ENCODE data around the gene CAMK2A.
A peak's percentile ranks its signal among the peaks of the same experiment; 100 is the strongest.

The CAMK2A gene

GRCh38 chr5:150299571-150300327 lies 10.2 kb upstream of the CAMK2A start:
- DNase-seq (ENCODE audit: low spot score): peak; percentile 55

DNA sequence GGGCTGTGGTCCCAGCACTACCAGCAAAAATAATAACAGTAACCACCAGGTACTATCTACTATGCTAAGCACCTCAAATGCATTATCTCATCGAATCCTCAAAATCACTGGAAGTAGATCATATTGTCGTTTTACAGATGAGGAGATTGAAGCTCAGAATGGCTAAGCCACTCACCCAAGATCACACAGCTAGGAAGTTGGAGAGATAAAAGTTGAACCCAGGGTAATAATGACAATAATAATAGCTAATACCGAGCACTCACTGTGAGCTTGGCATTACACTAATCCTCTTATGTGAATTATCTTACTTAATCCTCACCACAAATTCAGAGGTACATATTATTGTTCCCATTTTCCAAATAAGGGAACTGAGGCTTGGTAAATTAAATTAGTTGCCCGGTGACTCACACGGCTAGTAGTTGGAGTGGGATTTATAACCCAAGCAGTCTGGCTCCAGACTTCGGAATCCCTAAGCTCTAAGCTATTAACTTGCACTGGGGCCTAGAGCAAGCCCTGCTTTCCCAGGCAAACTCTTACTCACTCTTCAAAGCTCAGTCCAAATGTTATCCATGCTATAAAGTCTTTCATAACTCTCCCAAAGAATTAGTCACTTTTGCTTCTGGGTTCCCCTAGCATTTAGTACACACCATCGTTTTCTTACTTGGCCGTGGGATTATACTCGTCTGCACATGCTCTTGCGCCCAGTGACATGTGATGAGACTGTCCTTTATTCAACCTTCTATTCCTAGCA lies 9.3 kb upstream of the CAMK2A start:
- DNase-seq (ENCODE audit: low spot score): peak; percentile 64

DNA sequence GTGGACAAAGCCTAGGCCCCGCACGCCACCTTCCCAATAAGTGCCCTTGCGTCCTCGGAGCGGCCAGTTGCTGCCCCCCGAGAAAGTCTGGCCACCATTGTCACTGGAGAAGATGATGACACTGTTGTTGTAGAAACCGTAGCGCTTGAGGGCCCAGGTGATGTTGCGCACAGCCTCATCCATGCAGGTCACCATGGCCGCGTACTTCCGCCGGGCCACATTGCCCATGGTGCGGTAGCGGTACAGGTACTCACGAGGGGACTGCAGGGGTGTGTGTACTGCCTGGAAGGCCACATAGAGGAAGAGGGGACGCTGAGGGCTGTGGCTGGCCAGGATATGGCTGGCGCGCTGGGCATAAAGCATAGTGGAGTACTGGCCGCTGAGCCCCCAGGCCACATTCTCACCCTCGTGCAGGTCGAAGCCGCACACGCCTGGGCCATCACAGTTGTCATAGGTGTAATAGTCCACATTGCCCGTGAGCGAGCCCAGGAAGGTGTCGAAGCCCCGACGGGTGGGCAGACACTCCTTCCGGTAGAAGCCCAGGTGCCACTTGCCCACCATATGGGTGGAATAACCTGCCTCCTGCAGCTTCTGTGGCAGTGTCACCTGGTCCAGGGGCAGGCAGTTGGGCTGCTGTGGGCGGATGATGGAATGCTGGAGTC lies 8.5 kb upstream of the CAMK2A start:
- no peak for DNase-seq (ENCODE audit: low spot score)

GRCh38 chr5:150297236-150297890 lies 7.8 kb upstream of the CAMK2A start:
- no peak for DNase-seq (ENCODE audit: low spot score)

DNA sequence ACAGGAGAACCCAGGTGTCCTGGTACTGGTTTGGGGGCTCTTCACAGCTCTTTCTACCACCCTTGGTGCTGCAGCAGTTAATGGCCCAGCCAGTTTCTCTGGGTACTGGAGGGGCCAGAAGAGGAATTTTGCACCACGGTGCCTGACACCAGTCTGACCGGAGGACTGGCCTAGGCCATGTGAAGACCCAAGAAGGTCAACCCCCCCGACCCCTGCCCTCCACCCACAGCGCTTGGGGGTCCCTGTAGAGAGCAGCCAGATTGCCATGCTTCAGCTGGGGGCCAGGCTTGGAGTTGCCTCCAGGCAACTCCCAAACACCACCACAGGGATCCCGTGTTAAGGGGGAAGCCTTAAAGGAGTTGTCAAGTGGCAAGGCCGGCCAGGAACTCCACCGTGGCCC lies 6.9 kb upstream of the CAMK2A start:
- DNase-seq (ENCODE audit: low spot score): no peak

DNA sequence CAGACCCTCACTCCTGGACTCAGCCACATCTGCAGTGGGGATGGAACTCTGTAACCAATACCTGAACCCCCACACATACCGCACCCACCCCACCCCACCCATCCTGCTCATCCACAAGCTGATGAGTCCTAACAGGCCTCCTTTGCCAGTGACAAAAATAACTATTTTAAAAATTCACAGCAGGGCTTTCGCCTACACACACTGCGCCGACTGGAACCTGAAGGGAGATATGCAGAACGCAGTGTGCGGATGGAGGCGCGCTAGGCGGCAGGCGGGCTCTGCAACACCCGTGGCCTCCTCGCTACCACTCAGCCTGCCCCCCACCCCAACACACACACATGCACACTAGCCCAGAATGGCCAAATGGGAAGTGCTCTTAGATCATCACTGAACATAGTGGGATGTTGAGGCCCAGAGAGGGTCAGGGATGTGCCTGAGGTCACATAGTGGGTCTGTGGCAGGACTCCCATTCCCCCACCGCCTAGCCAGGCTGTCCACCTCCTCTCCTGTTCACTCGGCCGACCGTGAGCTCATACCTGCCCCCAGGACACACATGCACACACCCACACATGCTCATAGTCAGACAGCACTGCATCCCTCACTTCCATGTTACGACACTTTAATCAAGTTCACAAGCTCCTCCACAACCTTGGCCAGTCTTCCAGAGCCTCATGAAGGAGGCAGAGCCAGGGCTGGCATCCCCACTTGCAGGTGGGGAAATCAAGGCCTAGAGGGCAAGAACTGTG lies 6.3 kb upstream of the CAMK2A start:
- no peak for DNase-seq (ENCODE audit: low spot score)

DNA sequence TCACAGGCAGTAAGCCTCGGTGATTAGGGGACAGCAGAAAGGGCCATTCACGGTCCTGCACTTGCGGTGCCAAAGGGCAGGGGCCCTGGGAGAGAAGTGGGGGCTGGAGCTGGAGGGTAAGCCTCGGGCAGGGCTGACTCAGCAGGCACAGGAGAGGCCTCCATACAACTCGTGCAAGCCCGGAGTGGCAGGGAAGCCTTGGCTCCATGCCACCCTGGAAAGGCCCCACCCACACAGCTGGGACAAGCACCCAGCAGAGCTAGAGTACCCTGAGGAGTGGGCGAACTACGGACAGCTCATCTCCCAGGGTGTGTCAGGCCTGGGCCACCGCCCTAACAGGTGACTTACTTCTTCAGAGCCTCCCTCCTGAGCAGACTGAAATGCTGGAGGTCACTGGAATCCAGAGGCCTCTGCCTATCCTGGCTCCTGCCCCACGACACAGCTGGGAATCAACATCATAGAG lies 5.6 kb upstream of the CAMK2A start:
- DNase-seq (ENCODE audit: low spot score): no peak

- DNase-seq (ENCODE audit: low spot score): no peak
Measured at GRCh38 chr5:150294551-150295071, 5.0 kb upstream of the CAMK2A start.

DNA sequence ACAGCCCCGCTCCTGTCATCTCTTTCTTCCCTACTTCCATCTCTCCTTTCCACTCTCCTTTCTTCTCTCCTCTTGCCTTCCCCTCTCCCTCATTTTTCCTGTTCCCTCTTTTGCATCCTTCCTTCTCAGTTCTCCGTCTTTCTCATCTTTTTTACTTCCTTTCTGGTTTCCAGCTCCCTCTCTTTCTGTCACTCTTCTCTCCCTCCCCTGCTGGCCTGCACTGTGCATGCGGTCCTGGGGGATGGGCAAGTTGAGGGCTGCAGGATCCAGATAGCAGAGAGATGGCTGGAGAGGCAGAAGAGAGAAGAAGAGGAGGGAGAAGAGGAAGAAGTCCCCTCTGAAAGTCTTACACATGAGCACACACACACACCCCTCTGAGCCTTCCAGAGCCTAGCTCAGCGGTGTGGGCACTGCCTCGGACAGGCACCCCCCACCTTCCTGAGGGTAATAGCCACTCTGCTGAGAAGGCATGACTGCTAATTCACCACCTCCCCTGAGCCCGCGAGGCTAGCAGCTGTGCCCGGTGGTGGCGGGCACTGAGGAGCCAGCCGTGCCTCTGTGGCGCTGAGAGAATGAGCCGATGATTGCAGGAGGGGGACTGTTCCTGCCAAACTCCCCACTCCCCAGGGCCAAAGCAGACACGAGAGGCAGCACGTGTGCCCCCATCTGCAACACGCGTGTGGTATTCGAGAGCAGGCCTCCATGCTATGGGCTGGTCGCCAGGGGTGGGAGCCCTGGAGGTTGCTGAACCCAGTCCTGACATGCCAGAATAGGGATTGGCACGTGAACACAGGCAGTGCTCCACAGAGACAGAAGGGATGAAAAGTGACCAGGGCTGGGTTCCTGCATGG lies 3.7 kb upstream of the CAMK2A start:
- DNase-seq (ENCODE audit: low spot score): no peak

DNA sequence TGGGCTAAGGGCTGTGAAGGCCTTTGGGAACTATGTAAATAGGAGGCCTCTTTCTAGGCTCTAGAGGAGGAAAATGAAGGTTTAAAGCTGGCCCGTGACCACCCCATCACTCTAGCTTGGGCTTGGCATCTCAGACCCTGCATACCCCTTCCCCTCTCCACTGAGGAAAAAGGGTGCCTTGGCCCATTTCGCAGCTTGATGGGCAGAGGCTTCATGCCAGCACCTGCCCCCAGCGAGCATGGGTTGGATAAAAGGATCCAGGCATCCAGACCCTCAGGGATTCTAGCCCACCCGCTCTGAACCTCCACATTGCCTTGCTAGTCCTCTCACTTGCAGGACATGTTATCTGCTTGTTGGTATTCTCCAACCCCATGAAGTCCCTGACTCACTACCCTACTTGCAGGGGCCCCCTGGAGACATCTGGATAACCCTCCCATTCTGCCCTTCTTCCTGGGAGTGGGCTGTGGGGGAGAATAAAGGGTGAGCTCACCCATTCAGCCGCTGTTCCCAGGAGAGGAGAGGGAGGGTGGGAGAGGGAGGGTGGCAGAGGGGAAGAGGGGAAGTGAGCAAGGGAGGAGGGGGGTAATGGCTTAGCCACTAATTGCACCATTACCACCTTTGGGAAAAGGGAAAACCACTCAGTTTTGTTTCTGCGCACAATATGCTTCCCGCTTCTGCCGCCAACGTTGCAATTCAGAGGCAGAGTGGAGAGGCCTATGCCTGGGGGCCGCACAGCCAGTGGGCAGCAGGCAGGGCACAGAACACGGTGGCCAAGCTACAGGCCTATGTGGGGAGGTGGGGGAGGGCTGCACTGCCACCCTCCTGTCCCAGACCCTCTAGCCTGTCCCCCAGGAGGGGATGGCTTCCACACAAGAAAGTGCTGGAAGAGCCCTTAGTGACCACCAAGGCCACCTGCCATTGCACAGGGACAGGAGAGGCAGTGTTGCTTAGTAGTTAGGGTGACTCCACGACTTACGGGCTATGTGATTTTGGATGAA lies 2.1 kb upstream of the CAMK2A start:
- DNase-seq (ENCODE audit: low spot score): no peak

- DNase-seq (ENCODE audit: low spot score): no peak
Measured at GRCh38 chr5:150288791-150289190, 782 bp downstream of the CAMK2A start.

GRCh38 chr5:150288361-150288760 lies 1.2 kb downstream of the CAMK2A start:
- no peak for DNase-seq (ENCODE audit: low spot score)

GRCh38 chr5:150286820-150287219 lies 2.8 kb downstream of the CAMK2A start:
- peak; percentile 44 for DNase-seq (ENCODE audit: low spot score)

DNA sequence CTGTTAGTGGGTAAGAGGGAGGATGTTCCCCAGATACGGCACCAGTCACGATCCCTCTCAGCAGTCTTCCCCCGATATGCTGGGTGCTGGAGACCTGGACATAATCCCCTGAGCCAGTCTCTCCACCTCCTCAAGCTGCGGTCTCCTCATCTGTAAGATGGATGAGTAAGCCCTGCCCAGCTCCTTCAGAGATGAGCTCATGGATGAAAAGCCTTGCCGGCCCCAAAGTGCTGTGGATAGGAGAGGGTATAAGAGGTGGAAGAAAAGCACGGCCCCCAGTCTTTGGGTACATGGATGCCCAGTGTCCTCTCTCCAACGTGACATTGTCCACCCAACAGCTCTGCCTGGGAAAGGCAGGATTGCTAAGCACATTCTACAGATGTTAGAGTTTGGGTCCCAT lies 4.5 kb downstream of the CAMK2A start:
- no peak for DNase-seq (ENCODE audit: low spot score)

DNA sequence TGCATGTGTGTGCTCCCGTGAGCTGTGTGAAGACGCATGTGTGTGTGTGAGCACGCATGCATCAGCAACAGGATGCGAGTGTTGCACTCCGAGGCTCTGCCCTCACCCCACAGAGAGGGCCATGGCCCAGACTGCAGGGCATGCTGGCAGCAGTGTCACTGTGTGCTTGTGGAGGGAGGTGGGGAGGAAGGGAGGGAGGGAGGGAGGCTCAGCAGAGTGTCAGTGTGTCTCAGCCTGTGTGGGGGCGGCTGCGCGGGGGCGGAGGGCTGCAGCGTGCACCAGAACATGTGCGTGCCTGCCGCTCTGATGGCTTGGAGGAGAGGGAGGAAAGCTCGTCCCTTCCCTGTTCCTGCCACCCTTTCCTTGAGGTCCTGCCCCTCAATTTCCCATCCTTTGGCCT lies 5.3 kb downstream of the CAMK2A start:
- DNase-seq (ENCODE audit: low spot score): no peak

DNA sequence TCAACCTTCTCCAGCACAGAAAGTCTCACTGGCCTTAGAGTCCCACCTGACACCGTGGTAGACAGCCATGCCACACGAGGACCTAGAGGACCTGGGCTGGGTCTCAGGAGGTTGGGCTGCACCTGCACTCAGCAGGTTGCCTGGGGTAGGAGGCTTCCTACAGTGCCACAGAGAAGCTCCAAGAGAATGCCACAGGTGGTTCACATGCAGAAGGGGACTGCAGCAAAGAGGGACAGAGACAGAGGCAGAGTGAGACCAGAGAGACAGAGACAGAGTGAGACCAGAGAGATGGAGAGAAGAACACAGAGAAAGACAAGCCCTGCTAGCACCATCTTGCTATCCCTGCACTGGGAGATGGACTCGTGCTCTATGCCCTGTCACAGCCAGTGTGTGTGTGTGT lies 5.7 kb downstream of the CAMK2A start:
- no peak for DNase-seq (ENCODE audit: low spot score)

GRCh38 chr5:150281987-150282386 lies 7.6 kb downstream of the CAMK2A start:
- no peak for DNase-seq (ENCODE audit: low spot score)

GRCh38 chr5:150279330-150280020 lies 10.1 kb downstream of the CAMK2A start:
- DNase-seq (ENCODE audit: low spot score): no peak

DNA sequence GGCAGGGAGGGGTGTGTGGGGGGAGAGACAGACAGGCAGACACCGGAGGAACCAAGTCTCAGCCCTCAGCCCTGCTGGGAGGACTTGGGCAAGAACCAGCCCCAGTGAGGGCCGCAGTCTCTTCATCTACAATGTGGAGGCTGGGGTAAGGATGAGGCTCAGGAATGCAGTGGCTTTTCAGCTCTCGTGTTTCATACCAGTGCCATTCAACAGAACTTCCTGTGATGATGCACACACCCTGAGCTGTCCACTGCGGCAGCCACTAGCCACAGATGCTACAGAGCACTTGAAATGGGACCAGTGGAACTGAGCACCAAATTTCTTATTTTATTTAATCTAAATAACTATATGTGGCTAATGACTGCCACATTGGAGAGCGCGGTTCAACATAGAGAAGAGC lies 10.7 kb downstream of the CAMK2A start:
- no peak for DNase-seq (ENCODE audit: low spot score)

Measured in cerebellar cortex (tissue), 1 donor.